MM.1S (cell line): ENCODE measurements around the gene ATP6V1B1.

Source experiments
- EZH2 ChIP-seq: fragments of 300-600 bp; sonication (generic); optimal IDR thresholded peaks from 2 replicates; pipeline ENCODE3; 2017; ENCODE audit warnings: low read depth, mild to moderate bottlenecking, antibody characterized with exemption, low read length, mixed read lengths
- EZH2phosphoT487 ChIP-seq: fragments of 300-600 bp; sonication (generic); IDR thresholded peaks from 2 replicates; pipeline ENCODE4 v1.6.1; 2018; ENCODE audit warnings: antibody characterized with exemption, low read length
- TF ChIP-seq, protein P1 (sequence below): fragments of 300-600 bp; sonication (generic); IDR thresholded peaks from 2 replicates; pipeline ENCODE4 v1.5.1; 2016; ENCODE audit warnings: antibody characterized with exemption, low read length, mixed read lengths

- TF ChIP-seq, protein P1, sequence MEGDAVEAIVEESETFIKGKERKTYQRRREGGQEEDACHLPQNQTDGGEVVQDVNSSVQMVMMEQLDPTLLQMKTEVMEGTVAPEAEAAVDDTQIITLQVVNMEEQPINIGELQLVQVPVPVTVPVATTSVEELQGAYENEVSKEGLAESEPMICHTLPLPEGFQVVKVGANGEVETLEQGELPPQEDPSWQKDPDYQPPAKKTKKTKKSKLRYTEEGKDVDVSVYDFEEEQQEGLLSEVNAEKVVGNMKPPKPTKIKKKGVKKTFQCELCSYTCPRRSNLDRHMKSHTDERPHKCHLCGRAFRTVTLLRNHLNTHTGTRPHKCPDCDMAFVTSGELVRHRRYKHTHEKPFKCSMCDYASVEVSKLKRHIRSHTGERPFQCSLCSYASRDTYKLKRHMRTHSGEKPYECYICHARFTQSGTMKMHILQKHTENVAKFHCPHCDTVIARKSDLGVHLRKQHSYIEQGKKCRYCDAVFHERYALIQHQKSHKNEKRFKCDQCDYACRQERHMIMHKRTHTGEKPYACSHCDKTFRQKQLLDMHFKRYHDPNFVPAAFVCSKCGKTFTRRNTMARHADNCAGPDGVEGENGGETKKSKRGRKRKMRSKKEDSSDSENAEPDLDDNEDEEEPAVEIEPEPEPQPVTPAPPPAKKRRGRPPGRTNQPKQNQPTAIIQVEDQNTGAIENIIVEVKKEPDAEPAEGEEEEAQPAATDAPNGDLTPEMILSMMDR, result no peak
- TF ChIP-seq EZH2phosphoT487 (no peak), EZH2 (no peak)
Measured at GRCh38 chr2:71006955-71007799, 71.5 kb downstream of the ATP6V1B1 start.
